ENCODE results near the gene GP1BB.

Gene GP1BB

GRCh38 chr22:19744350-19745006 lies 21.1 kb downstream of the GP1BB start:
- TF ChIP-seq CTCF (IDR thresholded peaks at IDR 0.05; ENCODE audit: insufficient read depth, low read depth, low read length, missing control alignments): no peak
- DNase-seq (ENCODE audit: low read depth): no peak
- no peak overlapping the region for H3K4me3 ChIP-seq (ENCODE audit: low read depth, low read length)

GRCh38 chr22:19745155-19746101 lies 22.1 kb downstream of the GP1BB start:
- no peak overlapping the region for H3K4me3 ChIP-seq (ENCODE audit: low read depth, low read length)
- TF ChIP-seq CTCF (IDR thresholded peaks at IDR 0.05; ENCODE audit: insufficient read depth, low read depth, low read length, missing control alignments): no peak
- no peak for DNase-seq (ENCODE audit: low read depth)

- no peak for TF ChIP-seq CTCF (IDR thresholded peaks at IDR 0.05; ENCODE audit: insufficient read depth, low read depth, low read length, missing control alignments)
- H3K4me3 ChIP-seq (ENCODE audit: low read depth, low read length): no peak overlapping the region
- DNase-seq (ENCODE audit: low read depth): no peak
These were observed 23.4 kb downstream of the GP1BB start for GRCh38 chr22:19746726-19747125.

- H3K4me3 ChIP-seq (ENCODE audit: low read depth, low read length): no peak overlapping the region
- DNase-seq (ENCODE audit: low read depth): no peak
- no peak for TF ChIP-seq CTCF (IDR thresholded peaks at IDR 0.05; ENCODE audit: insufficient read depth, low read depth, low read length, missing control alignments)
These were observed 24.2 kb downstream of the GP1BB start for GRCh38 chr22:19747551-19747950.

GRCh38 chr22:19748139-19748538 lies 24.8 kb downstream of the GP1BB start:
- no peak for DNase-seq (ENCODE audit: low read depth)
- no peak for TF ChIP-seq CTCF (IDR thresholded peaks at IDR 0.05; ENCODE audit: insufficient read depth, low read depth, low read length, missing control alignments)
- H3K4me3 ChIP-seq (ENCODE audit: low read depth, low read length): no peak overlapping the region

GRCh38 chr22:19748991-19749664 lies 25.8 kb downstream of the GP1BB start:
- no peak for DNase-seq (ENCODE audit: low read depth)
- no peak for TF ChIP-seq CTCF (IDR thresholded peaks at IDR 0.05; ENCODE audit: insufficient read depth, low read depth, low read length, missing control alignments)

More at GRCh38 chr22:19748991-19749664, 25.8 kb downstream of the GP1BB start:
- H3K4me3 ChIP-seq (ENCODE audit: low read depth, low read length): no peak overlapping the region
